ENCODE data around the gene EHD1. TPM values are rescaled to one million over a fixed set of nuclear protein-coding genes. Genes with fewer than 3 reads are reported as not detected.

The EHD1 gene
- 357 and 360 TPM in 2 replicates for total RNA-seq

GRCh38 chr11:64878494-64879243 lies at the start of gene EHD1:
TSS of gene EHD1 (minus strand) at chr11:64878621. CDS start at chr11:64878464, 157 bp downstream.
- peak; percentile 98 for DNase-seq
- intact Hi-C loops (cut with micrococcal nuclease) = loop anchor here (1.0 to 2.0 kb wide), 9 partner anchors 10 to 239 kb away; partner anchors contain the start of genes ARL2, ATG2A, MEN1 and SF1
- peak within 1 kb of the TSS; percentile 97 for H3K4me3 Mint-ChIP-seq
- POLR2A ChIA-PET = interaction anchor here (0.7 to 27.8 kb wide), 10 partner anchors 9 to 134 kb away, joined by 3 to 1194 read pairs (median 8); partner anchors contain the start of genes CDC42BPG, RASGRP2 and SF1
- TF ChIP-seq CTCF (IDR thresholded peaks at IDR 0.05) = no peak
- no peaks in the 10 kb centered on the region for H3K27me3 Mint-ChIP-seq
- CTCF ChIA-PET = interaction anchor here (0.8 to 11.5 kb wide), 9 partner anchors 8 to 107 kb away, joined by 3 to 163 read pairs (median 5); partner anchors contain the start of gene CDC42BPG
- peaks cover 57% of the 10 kb centered on the region for H3K4me1 Mint-ChIP-seq
- peaks cover 41% of the 10 kb centered on the region for H3K36me3 Mint-ChIP-seq (ENCODE audit: low read depth)
- peak within 1 kb of the TSS; percentile 95 for H3K27ac Mint-ChIP-seq
- H3K9me3 Mint-ChIP-seq = no peaks in the 10 kb centered on the region
- peak; percentile 81 for ATAC-seq (ENCODE audit: low read depth)

- H3K9me3 Mint-ChIP-seq = no peaks in the 10 kb centered on the region
- CTCF ChIA-PET = no interaction called here
These were observed 48.3 kb upstream of the EHD1 start for GRCh38 chr11:64926689-64927088.

GRCh38 chr11:64925536-64926436 lies 47.4 kb upstream of the EHD1 start:
- no peak for DNase-seq
- no peaks in the 10 kb centered on the region for H3K9me3 Mint-ChIP-seq
- H3K4me3 Mint-ChIP-seq = peak overlapping the region; percentile 93
- intact Hi-C loops (cut with micrococcal nuclease) = no loop called here
- ChIA-PET CTCF (interaction anchor here (1.1 kb wide), 1 partner anchor 89 kb away, joined by 4 read pairs; the partner anchor contains the start of gene ARL2), POLR2A (interaction anchor here (1.4 to 1.9 kb wide), 3 partner anchors 61 to 209 kb away, joined by 3 to 6 read pairs (median 5); partner anchors contain the start of gene ARL2)
- H3K27me3 Mint-ChIP-seq = no peaks in the 10 kb centered on the region
- no peak for ATAC-seq (ENCODE audit: low read depth)
- peaks cover 18% of the 10 kb centered on the region for H3K4me1 Mint-ChIP-seq
- peaks cover 32% of the 10 kb centered on the region for H3K36me3 Mint-ChIP-seq (ENCODE audit: low read depth)
- no peak overlapping the region for H3K27ac Mint-ChIP-seq
- TF ChIP-seq CTCF (IDR thresholded peaks at IDR 0.05) = no peak

More at GRCh38 chr11:64926689-64927088, 48.3 kb upstream of the EHD1 start:
- H3K27ac Mint-ChIP-seq = no peak overlapping the region
- peak overlapping the region; percentile 41 for H3K4me3 Mint-ChIP-seq
- no peaks in the 10 kb centered on the region for H3K27me3 Mint-ChIP-seq
- intact Hi-C loops (cut with micrococcal nuclease) = no loop called here
- no peak for DNase-seq
- POLR2A ChIA-PET = no interaction called here
- H3K36me3 Mint-ChIP-seq (ENCODE audit: low read depth) = peaks cover 40% of the 10 kb centered on the region
- no peak for ATAC-seq (ENCODE audit: low read depth)
- peaks cover 18% of the 10 kb centered on the region for H3K4me1 Mint-ChIP-seq
- TF ChIP-seq CTCF (IDR thresholded peaks at IDR 0.05) = no peak

GRCh38 chr11:64924910-64925284 lies 46.5 kb upstream of the EHD1 start:
- H3K36me3 Mint-ChIP-seq (ENCODE audit: low read depth) = peaks cover 23% of the 10 kb centered on the region
- intact Hi-C loops (cut with micrococcal nuclease) = loop anchor here (1.0 to 5.0 kb wide), 8 partner anchors 9 to 988 kb away; partner anchors contain the start of genes ARL2, FAU, MAJIN and MEN1
- H3K27ac Mint-ChIP-seq = peak overlapping the region; percentile 77
- no peaks in the 10 kb centered on the region for H3K9me3 Mint-ChIP-seq
- no peak for DNase-seq
- TF ChIP-seq CTCF (IDR thresholded peaks at IDR 0.05) = no peak
- no peaks in the 10 kb centered on the region for H3K27me3 Mint-ChIP-seq
- no peak for ATAC-seq (ENCODE audit: low read depth)
- H3K4me3 Mint-ChIP-seq = peak overlapping the region; percentile 93
- CTCF ChIA-PET = interaction anchor here (0.9 kb wide), 1 partner anchor 89 kb away, joined by 4 read pairs; the partner anchor contains the start of gene ARL2
- POLR2A ChIA-PET = interaction anchor here (0.7 to 1.9 kb wide), 9 partner anchors 34 to 210 kb away, joined by 3 to 6 read pairs (median 4); partner anchors contain the start of genes ARL2, CDC42BPG, SNX15 and VPS51
- H3K4me1 Mint-ChIP-seq = peaks cover 24% of the 10 kb centered on the region
